ENCODE measurements around the gene SORBS1. TPM values are rescaled to one million over a fixed set of nuclear protein-coding genes. Genes with fewer than 3 reads are reported as not detected.

Gene SORBS1
- total and polyA plus RNA-seq, 2 experiments from 2014 or later, result 0.65 to 1.2 TPM

DNA sequence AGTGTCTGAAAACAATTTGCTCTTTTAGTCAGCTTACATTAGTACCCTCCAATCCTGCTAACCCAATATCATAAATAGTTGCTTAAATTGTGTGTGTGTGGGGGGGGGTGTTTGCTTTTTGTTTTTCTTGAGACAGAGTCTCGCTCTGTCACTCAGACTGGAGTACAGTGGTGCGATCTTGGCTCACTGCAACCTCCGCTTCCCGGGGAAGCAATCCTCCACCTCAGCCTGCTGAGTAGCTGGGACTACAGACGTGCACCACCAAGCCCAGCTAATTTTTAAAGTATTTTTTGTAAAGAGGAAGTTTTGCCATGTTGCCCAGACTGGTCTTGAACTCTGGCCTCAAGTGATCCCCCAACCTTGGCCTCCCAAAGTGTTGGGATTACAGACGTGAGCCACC lies 196.8 kb downstream of the SORBS1 start:
- Histone ChIP-seq H3K79me2 (ENCODE audit: insufficient read depth) (no peaks in the 10 kb centered on the region), H3K9ac (no peak overlapping the region), H3K9me2 (ENCODE audit: insufficient read depth) (no peaks in the 10 kb centered on the region), H3K27me3 (replicated peaks; ENCODE audit: insufficient read depth) (no peaks in the 10 kb centered on the region), H3F3A (ENCODE audit: insufficient read depth) (no peaks in the 10 kb centered on the region), H4K20me1 (ENCODE audit: insufficient read depth) (no peaks in the 10 kb centered on the region), H2AFZ (no peak overlapping the region), H3K4me1 (ENCODE audit: insufficient read depth) (no peaks in the 10 kb centered on the region), H3K4me2 (ENCODE audit: unreplicated experiment) (no peak overlapping the region), H3K9me3 (ENCODE audit: low read depth) (no peaks in the 10 kb centered on the region), H3K36me3 (ENCODE audit: low read depth) (no peaks in the 10 kb centered on the region), H3K4me3 (no peak overlapping the region), H3K27ac (no peak overlapping the region)
- TF ChIP-seq EZH2 (IDR thresholded peaks at IDR 0.05; ENCODE audit: insufficient read depth, poor library complexity, severe bottlenecking), result no peak
- no peak for TF ChIP-seq EZH2phosphoT487 (IDR thresholded peaks at IDR 0.05; ENCODE audit: insufficient read depth, low read depth)
- no peak for DNase-seq
- 77 to 82% methylated on average over 6 of the region's 6 CpGs for WGBS, 2 experiments (ENCODE audit: low coverage in 1 of 2, low lambda C conversion rate in 2 of 2, missing lambda C conversion rate in 2 of 2)
- in situ Hi-C loops (cut with MboI), result loop anchor here (5.0 to 10.0 kb wide), 2 partner anchors 117 to 160 kb away; no protein-coding TSS in a partner anchor

DNA sequence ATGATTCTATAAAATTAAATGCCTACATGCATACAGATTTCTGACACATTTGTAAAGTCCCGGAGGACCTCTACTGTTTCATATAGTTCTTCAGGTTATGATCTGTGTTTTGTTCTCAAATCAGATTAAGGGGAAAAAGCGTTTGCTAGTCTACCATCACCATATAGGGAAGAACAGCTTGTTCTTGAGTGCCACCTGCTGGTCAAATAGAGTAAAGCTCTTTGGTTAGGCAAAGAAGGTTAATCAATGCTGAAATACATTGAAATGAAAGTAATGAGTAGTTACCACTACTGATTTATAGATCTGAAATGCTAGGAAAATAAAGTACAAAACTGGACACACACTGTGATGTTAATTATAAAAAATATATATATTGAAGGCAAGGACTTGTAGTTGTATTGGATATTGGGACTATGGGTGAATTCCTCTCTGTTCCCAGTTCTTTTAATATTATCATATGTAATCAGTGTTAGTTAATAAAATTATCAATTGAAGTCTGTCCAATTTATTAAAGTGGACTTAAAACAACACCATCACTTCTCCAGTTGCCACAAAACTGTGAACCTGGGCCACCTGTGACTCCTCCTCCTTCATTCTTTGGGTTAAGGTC lies 197.8 kb downstream of the SORBS1 start:
- Histone ChIP-seq H2AFZ (no peak overlapping the region), H4K20me1 (ENCODE audit: insufficient read depth) (no peaks in the 10 kb centered on the region), H3F3A (ENCODE audit: insufficient read depth) (no peaks in the 10 kb centered on the region), H3K79me2 (ENCODE audit: insufficient read depth) (no peaks in the 10 kb centered on the region), H3K4me2 (ENCODE audit: unreplicated experiment) (no peak overlapping the region), H3K27ac (no peak overlapping the region), H3K9me2 (ENCODE audit: insufficient read depth) (no peaks in the 10 kb centered on the region), H3K27me3 (replicated peaks; ENCODE audit: insufficient read depth) (no peaks in the 10 kb centered on the region), H3K36me3 (ENCODE audit: low read depth) (no peaks in the 10 kb centered on the region), H3K4me1 (ENCODE audit: insufficient read depth) (no peaks in the 10 kb centered on the region), H3K4me3 (no peak overlapping the region), H3K9me3 (ENCODE audit: low read depth) (no peaks in the 10 kb centered on the region), H3K9ac (no peak overlapping the region)
- TF ChIP-seq EZH2phosphoT487 (IDR thresholded peaks at IDR 0.05; ENCODE audit: insufficient read depth, low read depth), result no peak
- TF ChIP-seq EZH2 (IDR thresholded peaks at IDR 0.05; ENCODE audit: insufficient read depth, poor library complexity, severe bottlenecking), result no peak
- 2 to 6% methylated on average over 2 of the region's 2 CpGs for WGBS, 2 experiments (ENCODE audit: low coverage in 1 of 2, low lambda C conversion rate in 2 of 2, missing lambda C conversion rate in 2 of 2)
- DNase-seq, result peak; percentile 65
- in situ Hi-C loops (cut with MboI), result loop anchor here (5.0 to 10.0 kb wide), 2 partner anchors 116 to 159 kb away; no protein-coding TSS in a partner anchor

DNA sequence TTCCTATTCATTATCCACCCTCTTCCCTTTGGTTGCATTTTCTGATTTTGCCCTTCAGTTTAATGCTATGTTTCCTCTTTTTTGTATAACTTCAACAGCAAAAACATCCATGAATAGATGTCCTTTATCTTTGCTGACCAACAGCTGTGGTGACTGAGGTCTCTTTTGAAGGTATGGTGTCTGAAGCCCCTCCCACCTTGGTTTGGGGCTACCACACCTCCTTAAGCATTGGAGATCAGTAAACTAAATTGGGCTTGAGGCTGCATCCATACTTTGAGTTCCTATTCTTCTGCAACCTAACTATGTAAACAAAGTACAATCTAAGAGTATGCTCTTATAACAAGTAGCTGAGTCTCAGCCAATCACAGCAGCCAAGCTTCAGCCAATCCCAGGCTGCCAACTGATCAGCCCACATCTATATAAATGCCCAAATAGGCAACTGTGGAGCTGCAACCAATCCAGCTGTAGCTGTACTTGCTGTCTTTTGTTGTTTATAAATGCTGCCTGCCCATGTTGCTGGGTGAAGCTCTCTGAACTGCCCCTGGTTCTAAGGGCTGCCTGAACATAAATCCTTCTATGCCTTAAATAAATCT lies 201.0 kb downstream of the SORBS1 start:
- Histone ChIP-seq H3K27me3 (replicated peaks; ENCODE audit: insufficient read depth) (no peaks in the 10 kb centered on the region), H3K27ac (no peak overlapping the region), H3K36me3 (ENCODE audit: low read depth) (no peaks in the 10 kb centered on the region), H2AFZ (no peak overlapping the region; the same call in 1 of the 2 replicates), H3F3A (ENCODE audit: insufficient read depth) (no peaks in the 10 kb centered on the region), H3K79me2 (ENCODE audit: insufficient read depth) (no peaks in the 10 kb centered on the region), H4K20me1 (ENCODE audit: insufficient read depth) (no peaks in the 10 kb centered on the region), H3K9ac (no peak overlapping the region), H3K9me2 (ENCODE audit: insufficient read depth) (no peaks in the 10 kb centered on the region), H3K4me1 (ENCODE audit: insufficient read depth) (no peaks in the 10 kb centered on the region), H3K4me3 (no peak overlapping the region), H3K9me3 (ENCODE audit: low read depth) (no peaks in the 10 kb centered on the region), H3K4me2 (ENCODE audit: unreplicated experiment) (no peak overlapping the region)
- no peak for TF ChIP-seq EZH2 (IDR thresholded peaks at IDR 0.05; ENCODE audit: insufficient read depth, poor library complexity, severe bottlenecking)
- no peak for TF ChIP-seq EZH2phosphoT487 (IDR thresholded peaks at IDR 0.05; ENCODE audit: insufficient read depth, low read depth)
- in situ Hi-C loops (cut with MboI), result loop anchor here (5.0 to 10.0 kb wide), 2 partner anchors 113 to 155 kb away; no protein-coding TSS in a partner anchor
- DNase-seq, result no peak

DNA sequence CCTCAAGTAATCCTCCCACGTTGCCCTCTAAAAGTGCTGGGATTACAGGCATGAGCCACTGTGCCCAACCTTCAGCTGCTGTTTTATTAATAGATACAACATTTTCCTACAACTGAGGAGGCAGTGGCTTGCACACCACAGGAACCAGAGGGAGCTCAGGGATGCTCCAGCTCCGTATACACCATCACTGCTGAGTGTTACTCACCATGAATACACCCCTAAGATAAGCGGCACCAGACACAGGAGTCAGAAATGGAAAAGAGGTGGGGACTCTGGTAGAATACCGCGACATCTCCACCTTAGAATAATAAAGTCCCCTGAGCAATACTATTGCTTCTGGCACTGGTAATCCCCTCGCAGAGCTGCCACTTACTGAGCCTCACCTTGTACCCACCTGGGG lies 201.7 kb downstream of the SORBS1 start:
- H3K9me2 ChIP-seq (ENCODE audit: insufficient read depth), result no peaks in the 10 kb centered on the region
- TF ChIP-seq EZH2phosphoT487 (IDR thresholded peaks at IDR 0.05; ENCODE audit: insufficient read depth, low read depth), result no peak
- TF ChIP-seq EZH2 (IDR thresholded peaks at IDR 0.05; ENCODE audit: insufficient read depth, poor library complexity, severe bottlenecking), result no peak
- in situ Hi-C loops (cut with MboI), result no loop called here
- no peak overlapping the region for H2AFZ ChIP-seq
- no peak overlapping the region for H3K9ac ChIP-seq
- no peaks in the 10 kb centered on the region for H3K4me1 ChIP-seq (ENCODE audit: insufficient read depth)
- no peaks in the 10 kb centered on the region for H4K20me1 ChIP-seq (ENCODE audit: insufficient read depth)
- H3K4me3 ChIP-seq, result no peak overlapping the region
- 86% methylated on average over 5 to 6 of the region's 6 CpGs for WGBS, 2 experiments (ENCODE audit: low coverage in 1 of 2, low lambda C conversion rate in 2 of 2, missing lambda C conversion rate in 2 of 2)
- no peak overlapping the region for H3K4me2 ChIP-seq (ENCODE audit: unreplicated experiment)
- no peaks in the 10 kb centered on the region for H3K36me3 ChIP-seq (ENCODE audit: low read depth)
- H3K27me3 ChIP-seq (replicated peaks; ENCODE audit: insufficient read depth), result no peaks in the 10 kb centered on the region
- H3K79me2 ChIP-seq (ENCODE audit: insufficient read depth), result no peaks in the 10 kb centered on the region
- H3F3A ChIP-seq (ENCODE audit: insufficient read depth), result no peaks in the 10 kb centered on the region
- H3K27ac ChIP-seq, result no peak overlapping the region
- DNase-seq, result no peak
- H3K9me3 ChIP-seq (ENCODE audit: low read depth), result no peaks in the 10 kb centered on the region

Data from GM23248 (cell line).